Esophagus (tissue), 2 donors: Measurements from ENCODE around the gene AQP10. TPM values are rescaled to one million over a fixed set of nuclear protein-coding genes. Genes with fewer than 3 reads are reported as not detected.
A peak's percentile ranks its signal among the peaks of the same experiment; 100 is the strongest.
"Not testable (repeated sequence)": the region's sequence is repeated elsewhere in the genome, so short reads cannot be mapped to it uniquely, and the experiment has no call there.

Source experiments
- H3K27ac ChIP-seq, 2 donors: one replicate each; pipeline ENCODE4 v1.5.1; 2013; ENCODE audit warnings: low read depth in 2 of 2, mild to moderate bottlenecking in 2 of 2, inconsistent platforms in 1 of 2, low read length in 1 of 2, moderate library complexity in 1 of 2
- H3K27me3 ChIP-seq, 2 donors: one replicate each; pipeline ENCODE4 v1.6.1; 2013; ENCODE audit warnings: low read length in 2 of 2, control low read depth in 1 of 2, mild to moderate bottlenecking in 1 of 2; ENCODE audit not compliant: insufficient read depth in 2 of 2, control insufficient read depth in 1 of 2
- H3K36me3 ChIP-seq, 2 donors: one replicate each; pipeline ENCODE4 v1.6.1; 2013; ENCODE audit warnings: low read length in 1 of 2; ENCODE audit not compliant: control insufficient read depth in 2 of 2, insufficient read depth in 2 of 2
- H3K4me1 ChIP-seq, 2 donors: one replicate each; pipeline ENCODE4 v1.6.1; 2013; ENCODE audit warnings: low read length in 1 of 2; ENCODE audit not compliant: control insufficient read depth in 2 of 2, insufficient read depth in 2 of 2
- H3K4me3 ChIP-seq, 2 donors: one replicate each; pipeline ENCODE4 v1.5.1; 2013; ENCODE audit warnings: low read length in 2 of 2, mild to moderate bottlenecking in 2 of 2, low read depth in 1 of 2, moderate library complexity in 1 of 2
- H3K9me3 ChIP-seq, 2 donors: one replicate each; pipeline ENCODE4 v1.6.1; 2013; ENCODE audit warnings: mild to moderate bottlenecking in 2 of 2, low read depth in 1 of 2, low read length in 1 of 2, moderate library complexity in 1 of 2; ENCODE audit not compliant: control insufficient read depth in 2 of 2, insufficient read depth in 1 of 2
- WGBS, 2 donors: extraction: QIAGEN DNeasy Blood & Tissue Kit; methylation state at CpG; one replicate each; pipeline ENCODE4 v1.1.7; 2013; 5-methylcytosine and 5-hydroxymethylcytosine counted together
- polyA plus RNA-seq, 2 donors: library from polyadenylated mRNA; stranded (reverse); fragments of 200-250 nt; gene quantifications; one replicate each; pipeline ENCODE4 v1.2.3, GENCODE V29; 2013
- donor health status: healthy with polysubstance abuse.
- donor health status: Bipolar disorder and iron deficiency.

Gene AQP10, protein sequence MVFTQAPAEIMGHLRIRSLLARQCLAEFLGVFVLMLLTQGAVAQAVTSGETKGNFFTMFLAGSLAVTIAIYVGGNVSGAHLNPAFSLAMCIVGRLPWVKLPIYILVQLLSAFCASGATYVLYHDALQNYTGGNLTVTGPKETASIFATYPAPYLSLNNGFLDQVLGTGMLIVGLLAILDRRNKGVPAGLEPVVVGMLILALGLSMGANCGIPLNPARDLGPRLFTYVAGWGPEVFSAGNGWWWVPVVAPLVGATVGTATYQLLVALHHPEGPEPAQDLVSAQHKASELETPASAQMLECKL
- under 1 TPM in 1 of 2 donors, not detected in 1; 0.02 TPM for polyA plus RNA-seq

DNA sequence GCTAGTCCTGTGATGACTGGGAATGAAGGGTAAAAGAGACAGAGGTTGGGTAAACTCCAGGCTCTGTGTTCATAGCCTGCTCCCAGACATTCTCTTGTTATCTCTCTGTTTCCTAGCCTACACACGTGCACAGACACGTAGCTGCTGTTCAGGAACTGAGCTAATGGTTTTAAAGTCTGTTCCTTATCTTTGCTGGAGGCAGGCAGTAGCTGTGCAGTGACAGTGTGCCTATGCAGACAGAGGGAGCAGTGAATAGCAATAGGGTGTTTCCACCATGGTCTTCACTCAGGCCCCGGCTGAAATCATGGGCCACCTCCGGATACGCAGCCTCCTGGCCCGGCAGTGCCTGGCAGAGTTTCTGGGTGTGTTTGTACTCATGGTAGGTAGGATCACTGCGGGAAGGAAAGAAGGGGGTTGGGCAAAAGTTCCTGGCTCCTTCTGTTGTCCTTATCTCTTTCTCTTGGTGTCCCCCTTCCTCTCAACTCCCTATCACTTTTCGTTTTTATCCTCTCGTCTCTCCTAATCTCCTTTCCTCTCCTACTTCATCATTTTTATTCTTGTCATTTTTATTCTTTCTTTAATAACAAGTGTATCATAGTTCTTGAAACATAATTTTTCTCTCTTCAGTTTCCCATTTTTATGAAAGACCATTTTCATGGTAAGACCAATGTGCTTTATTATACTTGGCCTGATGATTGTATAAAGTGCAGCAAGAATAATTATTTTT, at the start of gene AQP10:
AQP10 (plus strand) TSS at position 212 of the 727 bp plus-strand sequence; CDS start at position 275, 63 bp downstream.
- Histone ChIP-seq H3K36me3 (no peaks in the 10 kb centered on the region), H3K27me3 (no peaks in the 10 kb centered on the region), H3K27ac (no peak within 1 kb of the TSS), H3K4me3 (no peak within 1 kb of the TSS), H3K4me1 (peaks cover 0 to 6% of the 10 kb centered on the region in 2 donors), H3K9me3 (no peaks in the 10 kb centered on the region)
- 29 to 30% methylated on average over 9 of the region's 9 CpGs for WGBS, 2 donors

GRCh38 chr1:154272217-154272998, 48.5 kb upstream of the AQP10 start, which contains the start of gene HAX1:
TSS of gene HAX1 (plus strand) at chr1:154272629. CDS start at chr1:154272724, 95 bp downstream.
- H3K27ac ChIP-seq, result peak within 1 kb of the TSS; percentile 92 to 96
- no peaks in the 10 kb centered on the region for H3K27me3 ChIP-seq
- peaks cover 12 to 17% of the 10 kb centered on the region in 2 donors for H3K36me3 ChIP-seq
- H3K9me3 ChIP-seq, result no peaks in the 10 kb centered on the region
- H3K4me1 ChIP-seq, result no peaks in the 10 kb centered on the region
- 0 to 1% methylated on average over 47 of the region's 47 CpGs for WGBS, 2 donors
- peak within 1 kb of the TSS; percentile 63 to 84 for H3K4me3 ChIP-seq

GRCh38 chr1:154272999-154273563, 47.8 kb upstream of the AQP10 start:
- H3K27me3 ChIP-seq, result no peaks in the 10 kb centered on the region
- peak overlapping the region; percentile 63 to 84 for H3K4me3 ChIP-seq
- no peaks in the 10 kb centered on the region for H3K9me3 ChIP-seq
- WGBS, 2 donors, result 41 to 43% methylated on average over 13 of the region's 13 CpGs
- peaks cover 12 to 17% of the 10 kb centered on the region in 2 donors for H3K36me3 ChIP-seq
- H3K27ac ChIP-seq, result peak overlapping the region; percentile 92 to 96
- H3K4me1 ChIP-seq, result no peaks in the 10 kb centered on the region

DNA sequence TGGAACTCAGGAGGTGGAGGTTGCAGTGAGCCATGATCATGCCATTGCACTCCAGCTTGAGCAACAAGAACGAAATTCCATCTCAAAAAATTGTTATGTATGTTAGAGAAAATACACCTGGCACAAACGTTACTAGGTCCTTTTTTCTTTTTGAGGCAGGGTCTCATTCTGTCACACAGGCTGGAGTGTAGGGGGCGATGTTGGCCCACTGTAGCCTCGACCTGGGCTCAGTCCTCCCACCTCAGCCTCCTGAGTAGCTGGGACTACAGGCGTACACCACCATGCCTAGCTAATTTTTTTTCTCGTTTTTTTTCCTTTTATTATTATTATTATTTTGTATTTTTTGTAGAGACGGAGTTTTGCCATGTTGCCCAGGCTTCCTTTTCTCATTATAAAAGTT, 44.1 kb upstream of the AQP10 start:
- Histone ChIP-seq H3K27me3 (no peaks in the 10 kb centered on the region), H3K36me3 (peaks cover 5 to 9% of the 10 kb centered on the region in 2 donors), H3K27ac (no peak overlapping the region), H3K4me1 (no peaks in the 10 kb centered on the region), H3K4me3 (no peak overlapping the region), H3K9me3 (no peaks in the 10 kb centered on the region)
- 89 to 91% methylated on average over 7 of the region's 7 CpGs for WGBS, 2 donors

GRCh38 chr1:154287591-154287990, 33.3 kb upstream of the AQP10 start:
- H3K4me3 ChIP-seq, H3K27ac ChIP-seq, H3K27me3 ChIP-seq, H3K4me1 ChIP-seq, H3K36me3 ChIP-seq, H3K9me3 ChIP-seq: not testable (repeated sequence)
- 92 to 97% methylated on average over 16 to 29 of the region's 30 CpGs for WGBS, 2 donors

DNA sequence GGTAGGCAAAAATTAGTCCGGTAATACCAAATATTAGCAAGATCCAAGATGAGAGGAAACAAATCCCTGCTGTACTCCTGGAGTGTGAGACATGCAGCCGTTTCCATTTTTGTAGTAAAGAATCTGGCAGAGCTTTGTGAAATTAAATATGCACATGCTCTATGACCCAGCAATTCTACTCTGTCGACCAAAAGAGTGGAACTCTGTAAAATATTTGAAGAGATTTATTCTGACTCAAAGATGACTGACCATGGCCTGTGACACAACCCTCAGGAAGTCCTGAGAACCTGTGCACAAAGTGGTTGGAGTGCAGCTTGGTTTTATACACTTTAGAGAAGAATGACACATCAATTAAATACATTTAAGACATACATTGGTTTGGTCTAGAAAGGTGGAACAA, 32.2 kb upstream of the AQP10 start:
- no peak overlapping the region for H3K4me3 ChIP-seq
- H3K9me3 ChIP-seq, result no peaks in the 10 kb centered on the region
- no peaks in the 10 kb centered on the region for H3K36me3 ChIP-seq
- 68 to 77% methylated on average over 3 of the region's 3 CpGs for WGBS, 2 donors
- H3K27me3 ChIP-seq, result no peaks in the 10 kb centered on the region
- H3K27ac ChIP-seq, result no peak overlapping the region
- no peaks in the 10 kb centered on the region for H3K4me1 ChIP-seq

GRCh38 chr1:154290921-154291320, 30.0 kb upstream of the AQP10 start:
- WGBS, 2 donors, result 89 to 93% methylated on average over 1 of the region's 1 CpG
- no peaks in the 10 kb centered on the region for H3K4me1 ChIP-seq

DNA sequence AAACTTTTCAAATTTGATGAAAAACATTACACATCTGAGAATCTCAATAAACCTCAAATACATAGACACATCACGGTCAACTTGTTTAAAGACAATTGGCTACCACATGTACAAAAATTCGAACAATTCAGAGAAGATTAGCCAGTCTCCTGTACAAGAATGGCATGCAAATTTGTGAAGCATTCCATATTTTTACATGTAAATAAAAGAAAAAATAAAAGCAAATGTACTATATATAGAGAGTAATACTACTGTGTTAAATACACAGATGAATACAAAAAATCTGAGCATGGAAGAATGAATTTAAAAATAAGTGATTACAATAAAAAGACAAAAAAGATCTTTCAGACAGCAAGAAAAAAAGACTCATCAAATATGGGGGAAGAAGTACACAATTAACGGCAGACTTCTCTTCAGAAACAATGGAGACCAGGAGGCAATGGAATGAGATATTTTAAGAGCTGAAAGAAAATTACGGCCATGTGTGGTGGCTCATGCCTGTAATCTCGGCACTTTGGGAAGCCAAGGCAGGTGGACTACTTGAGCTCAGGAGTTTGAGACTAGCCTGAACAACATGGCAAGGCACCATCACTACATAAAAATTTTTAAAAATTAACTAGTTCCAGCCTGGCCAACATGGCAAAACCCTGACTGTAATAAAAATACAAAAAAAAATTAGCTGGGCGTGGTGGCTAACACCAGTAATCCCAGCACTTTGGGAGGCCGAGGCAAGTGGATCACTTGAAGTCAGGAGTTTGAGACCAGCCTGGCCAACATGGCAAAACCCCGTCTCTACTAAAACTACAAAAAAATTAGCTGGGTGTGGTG, 25.3 kb upstream of the AQP10 start:
- 78 to 79% methylated on average over 8 of the region's 8 CpGs for WGBS, 2 donors
- H3K9me3 ChIP-seq, result peaks cover 0 to 3% of the 10 kb centered on the region in 2 donors
- H3K27me3 ChIP-seq, result no peaks in the 10 kb centered on the region
- no peak overlapping the region for H3K4me3 ChIP-seq
- no peak overlapping the region for H3K27ac ChIP-seq
- no peaks in the 10 kb centered on the region for H3K36me3 ChIP-seq
- H3K4me1 ChIP-seq, result no peaks in the 10 kb centered on the region

More at GRCh38 chr1:154290921-154291320, 30.0 kb upstream of the AQP10 start:
- Histone ChIP-seq H3K4me3 (no peak overlapping the region), H3K9me3 (peaks cover 0 to 3% of the 10 kb centered on the region in 2 donors), H3K36me3 (no peaks in the 10 kb centered on the region), H3K27me3 (no peaks in the 10 kb centered on the region), H3K27ac (no peak overlapping the region)
